NCI-H2227 treated with DMSO at 0.1 percent for 48 hours (cell line): ENCODE measurements around the gene KDSR.

ENCODE experiments used
- DNase-seq: peaks from one replicate; lab custom pipeline; 2025; lab: John Stamatoyannopoulos, UW

Gene KDSR

GRCh38 chr18:63284173-63284799, 82.7 kb downstream of the KDSR start:
- DNase-seq, result no peak

DNA sequence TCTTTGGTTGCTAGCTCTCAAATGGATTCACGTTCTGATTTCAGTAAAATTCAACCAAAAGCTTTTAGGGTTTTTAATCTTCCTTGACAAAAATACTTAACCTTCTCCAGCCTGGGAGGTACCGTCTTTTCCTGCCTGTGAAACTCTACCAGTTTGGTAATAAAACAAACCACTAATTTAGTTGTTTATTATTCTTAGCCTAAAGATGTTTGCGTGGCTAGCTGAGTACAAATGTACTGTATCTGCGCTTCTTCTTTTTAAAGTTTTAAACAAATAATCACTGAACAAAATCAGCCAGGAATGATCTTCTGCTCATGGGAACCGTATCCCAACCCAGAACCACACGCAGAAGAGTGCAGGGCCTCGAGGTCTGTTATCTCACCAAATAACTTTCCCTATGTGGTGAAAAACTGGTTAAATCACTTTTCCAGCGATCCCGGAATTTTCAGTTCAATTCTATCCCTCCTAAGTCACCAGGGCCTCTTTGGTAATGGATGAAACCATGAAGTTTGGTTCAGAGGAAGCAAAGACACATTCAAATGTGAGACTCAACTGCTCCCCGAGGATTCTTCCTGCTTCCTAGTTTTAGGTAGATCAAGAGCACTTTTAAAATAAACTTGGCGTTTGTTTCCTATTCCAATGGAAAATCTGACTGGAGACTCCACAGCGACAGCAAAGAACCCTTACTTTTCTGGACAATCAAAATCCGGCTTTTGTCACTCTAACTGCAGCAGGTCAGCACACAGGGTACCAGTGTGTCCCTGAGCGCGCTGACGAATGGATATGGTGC, 83.5 kb downstream of the KDSR start:
- no peak for DNase-seq

GRCh38 chr18:63282793-63283192, 84.2 kb downstream of the KDSR start:
- DNase-seq, result no peak
